CD4-positive, alpha-beta T cell treated with Interleukin-4 for 1 hour (primary cell): ENCODE data around the gene TRIM41.
"Not testable (repeated sequence)": the region's sequence is repeated elsewhere in the genome, so short reads cannot be mapped to it uniquely, and the experiment has no call there.

Experiments used
- DNase-seq, 2 donors: peaks; one replicate each; pipeline ENCODE4 v3.0.0-alpha.2; 2020 to 2022

The TRIM41 gene

GRCh38 chr5:181212080-181212479, 11.0 kb upstream of the TRIM41 start:
- DNase-seq, result no peak

DNA sequence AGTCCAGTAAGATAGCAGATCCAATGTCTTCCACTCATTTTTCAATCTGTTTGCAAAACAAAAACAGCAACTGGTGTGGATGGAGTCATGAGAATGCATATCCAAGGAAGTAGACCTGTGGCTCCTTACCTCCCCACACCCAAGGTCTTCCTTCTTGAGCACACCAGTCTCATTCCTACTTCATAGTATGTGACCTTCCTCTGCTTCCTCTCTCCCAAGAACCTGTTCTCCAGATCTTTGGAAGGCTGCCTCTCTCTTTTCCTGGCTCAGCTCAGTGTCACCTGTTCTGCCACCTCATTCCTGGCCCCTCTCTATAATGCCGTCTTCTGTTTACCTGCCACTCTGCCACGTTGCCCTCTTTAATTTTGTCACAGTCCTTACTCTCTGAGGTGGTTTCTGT, 10.1 kb upstream of the TRIM41 start:
- no peak for DNase-seq

DNA sequence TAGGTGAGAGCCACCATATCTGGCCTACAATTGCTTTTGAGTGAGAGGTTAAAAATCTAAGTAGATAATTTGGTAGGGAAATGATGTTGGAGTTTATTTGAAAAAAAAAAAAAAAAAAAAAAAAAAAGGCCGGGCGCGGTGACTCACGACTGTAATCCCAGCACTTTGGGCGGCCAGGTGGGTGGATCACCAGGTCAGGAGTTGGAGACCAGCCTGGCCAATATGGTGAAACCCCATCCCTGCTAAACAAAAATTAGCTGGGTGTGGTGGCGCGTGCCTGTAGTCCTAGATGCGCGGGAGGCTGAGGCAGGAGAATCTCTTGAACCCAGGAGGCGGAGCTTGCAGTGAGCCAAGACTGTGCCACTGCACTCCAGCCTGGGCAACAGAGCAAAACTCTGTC, 8.8 kb upstream of the TRIM41 start:
- DNase-seq, result not testable (repeated sequence)

- DNase-seq, result peak; percentile 35 to 48
Measured at GRCh38 chr5:181215997-181216989, 6.8 kb upstream of the TRIM41 start.

DNA sequence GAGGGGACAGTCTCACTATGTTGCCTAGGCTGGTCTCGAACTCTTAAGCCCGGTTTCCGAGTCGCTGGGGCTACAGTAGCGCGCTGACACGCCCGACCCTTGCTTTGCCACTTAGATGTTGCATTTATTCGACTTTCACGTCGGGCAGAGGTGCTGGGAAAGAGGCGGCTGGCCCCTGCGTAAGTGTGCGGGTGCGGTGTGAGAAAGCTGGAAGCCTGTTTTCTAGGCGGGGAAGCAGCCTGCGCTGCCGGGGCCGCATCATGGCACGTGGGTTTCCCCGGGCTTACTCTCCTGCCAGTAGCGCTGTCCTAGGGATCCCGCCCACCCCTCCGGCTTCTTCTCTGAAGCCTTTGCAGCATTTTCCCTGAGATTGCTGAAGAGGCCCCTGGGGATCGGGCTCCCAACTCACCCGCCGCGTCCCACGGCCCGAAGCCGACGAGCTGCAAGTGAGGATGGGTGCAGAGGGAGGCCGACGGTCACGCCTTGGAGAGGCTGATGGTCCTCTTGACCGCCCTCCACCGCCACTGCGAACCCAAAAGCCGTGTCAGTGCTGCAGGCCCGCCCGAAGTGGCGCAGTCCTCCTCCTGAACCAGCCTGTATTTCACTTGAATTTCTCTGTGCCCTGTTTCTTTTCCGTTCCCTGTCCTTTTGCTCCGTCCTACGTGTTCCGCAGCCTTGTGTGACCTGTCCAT, 5.8 kb upstream of the TRIM41 start:
- peak; percentile 72 to 76 for DNase-seq

DNA sequence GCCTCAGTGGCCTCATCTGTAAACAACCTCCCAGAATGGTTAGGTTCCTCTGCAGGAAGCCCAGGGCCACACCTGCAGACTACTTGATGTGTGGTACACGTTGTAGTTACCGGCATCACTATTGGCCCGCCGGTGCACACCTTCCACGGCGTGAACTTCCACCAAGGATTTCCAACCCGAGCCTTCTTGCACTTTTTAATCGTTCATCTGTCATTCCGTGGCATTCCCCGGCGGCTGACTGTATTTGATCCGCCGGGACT, 5.3 kb upstream of the TRIM41 start:
- no peak for DNase-seq

DNA sequence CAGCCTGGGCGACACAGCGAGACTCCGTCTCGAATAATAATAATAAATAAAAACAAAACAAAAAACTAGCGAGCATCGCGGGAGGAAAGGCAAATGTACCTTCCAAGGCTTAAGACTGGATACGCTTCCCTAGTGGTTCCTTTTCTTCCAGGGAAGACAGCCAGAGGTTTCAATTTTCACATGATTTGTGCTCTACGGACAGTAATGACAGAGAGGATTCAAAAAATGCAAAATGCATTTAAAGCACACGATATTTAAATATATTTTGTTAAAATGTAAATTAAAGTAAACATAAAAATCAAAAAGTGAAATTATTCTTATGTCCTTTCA, 4.3 kb upstream of the TRIM41 start:
- DNase-seq, result no peak

GRCh38 chr5:181219262-181220177, 3.6 kb upstream of the TRIM41 start:
- no peak for DNase-seq

DNA sequence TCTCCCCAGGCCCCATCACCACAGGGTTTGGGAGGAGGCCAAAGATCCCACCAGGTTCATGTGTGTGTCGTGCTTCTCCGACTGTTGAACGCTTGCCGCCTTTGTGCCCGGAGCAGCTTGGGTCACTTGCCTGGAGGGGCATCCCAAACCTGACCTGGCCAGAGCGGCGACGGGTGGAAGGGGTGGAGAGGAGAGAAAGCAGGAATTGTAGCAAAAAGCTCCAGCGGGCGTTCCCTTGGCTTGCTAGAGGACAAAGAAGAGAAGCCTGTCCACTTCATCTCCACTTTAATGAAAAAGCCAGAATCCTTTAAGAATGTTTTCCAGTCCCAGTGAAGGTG, 2.9 kb upstream of the TRIM41 start:
- DNase-seq, result no peak

GRCh38 chr5:181221105-181221791, 1.8 kb upstream of the TRIM41 start:
- peak; percentile 68 to 76 for DNase-seq

DNA sequence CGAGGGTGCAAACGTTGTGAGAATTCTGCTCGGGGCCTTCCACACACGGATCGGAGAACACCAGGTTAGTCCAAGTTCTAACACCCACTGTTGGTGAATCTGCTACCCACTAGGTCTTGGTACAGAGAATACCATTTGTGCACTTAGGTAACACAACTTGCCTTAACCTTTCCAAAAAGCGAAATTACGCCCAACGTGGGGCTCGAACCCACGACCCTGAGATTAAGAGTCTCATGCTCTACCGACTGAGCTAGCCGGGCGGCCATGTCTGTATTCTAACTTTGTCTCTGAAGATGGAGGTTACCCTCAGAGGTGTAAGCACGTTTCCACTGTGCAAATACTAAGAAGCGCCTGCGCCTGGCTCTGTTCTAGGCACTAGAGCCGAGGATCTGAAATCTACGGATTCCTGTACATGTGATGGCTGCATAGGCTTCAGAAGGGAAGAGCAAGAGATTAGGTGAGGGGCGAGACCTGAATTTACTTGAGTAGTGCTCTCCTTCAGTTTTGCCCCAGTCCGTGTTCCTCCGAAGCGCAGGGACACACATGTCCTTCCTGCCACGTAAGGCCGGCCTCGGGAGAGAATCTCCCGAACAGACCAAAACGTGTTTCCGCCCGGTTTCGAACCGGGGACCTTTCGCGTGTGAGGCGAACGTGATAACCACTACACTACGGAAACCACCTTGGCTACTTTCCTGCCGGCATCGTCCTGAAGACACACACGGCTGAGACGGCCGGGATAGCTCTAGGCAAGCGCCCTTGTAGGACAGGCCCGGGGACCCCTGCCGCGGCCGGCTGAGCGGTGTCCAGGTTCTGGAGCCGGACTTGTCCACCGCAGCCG, 1.1 kb upstream of the TRIM41 start:
- peak; percentile 96 to 97 for DNase-seq

DNA sequence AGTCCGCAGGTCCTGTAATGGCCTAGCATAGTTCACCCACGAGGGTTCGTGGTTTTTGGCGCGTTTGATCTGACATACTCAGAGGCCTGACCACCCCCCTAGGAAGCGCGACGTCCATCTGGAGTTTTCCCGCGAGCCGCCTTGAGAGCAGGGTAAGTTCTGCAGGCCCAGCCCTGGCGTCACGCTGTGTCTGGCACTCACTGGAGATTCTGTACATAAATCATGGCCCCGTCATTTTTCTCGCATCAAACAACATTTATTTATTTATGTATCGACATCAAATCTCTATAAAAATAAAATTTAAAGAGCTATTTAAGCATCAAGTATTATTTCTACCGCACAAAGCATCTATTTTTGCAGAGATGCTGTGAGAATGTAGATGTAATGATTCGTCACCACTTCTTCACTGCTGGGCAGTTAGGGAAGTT, 437 bp upstream of the TRIM41 start:
- no peak for DNase-seq

DNA sequence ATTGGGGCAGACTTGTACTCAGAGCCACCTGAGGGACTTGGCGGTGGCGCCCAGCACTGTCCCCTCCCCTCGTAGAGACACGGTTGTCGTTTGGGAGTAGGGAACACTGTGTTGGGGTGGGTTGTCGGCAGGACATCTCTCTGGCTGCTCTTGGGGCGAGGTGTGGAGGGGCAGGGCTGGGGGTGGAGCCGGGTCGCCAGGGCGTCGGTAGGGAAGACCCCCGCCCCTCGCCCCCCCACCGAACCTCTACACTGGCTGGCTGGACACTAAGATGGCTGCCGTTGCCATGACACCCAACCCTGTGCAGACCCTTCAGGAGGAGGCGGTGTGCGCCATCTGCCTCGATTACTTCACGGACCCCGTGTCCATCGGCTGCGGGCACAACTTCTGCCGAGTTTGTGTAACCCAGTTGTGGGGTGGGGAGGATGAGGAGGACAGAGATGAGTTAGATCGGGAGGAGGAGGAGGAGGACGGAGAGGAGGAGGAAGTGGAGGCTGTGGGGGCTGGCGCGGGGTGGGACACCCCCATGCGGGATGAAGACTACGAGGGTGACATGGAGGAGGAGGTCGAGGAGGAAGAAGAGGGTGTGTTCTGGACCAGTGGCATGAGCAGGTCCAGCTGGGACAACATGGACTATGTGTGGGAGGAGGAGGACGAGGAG, 778 bp downstream of the TRIM41 start:
- no peak for DNase-seq

DNA sequence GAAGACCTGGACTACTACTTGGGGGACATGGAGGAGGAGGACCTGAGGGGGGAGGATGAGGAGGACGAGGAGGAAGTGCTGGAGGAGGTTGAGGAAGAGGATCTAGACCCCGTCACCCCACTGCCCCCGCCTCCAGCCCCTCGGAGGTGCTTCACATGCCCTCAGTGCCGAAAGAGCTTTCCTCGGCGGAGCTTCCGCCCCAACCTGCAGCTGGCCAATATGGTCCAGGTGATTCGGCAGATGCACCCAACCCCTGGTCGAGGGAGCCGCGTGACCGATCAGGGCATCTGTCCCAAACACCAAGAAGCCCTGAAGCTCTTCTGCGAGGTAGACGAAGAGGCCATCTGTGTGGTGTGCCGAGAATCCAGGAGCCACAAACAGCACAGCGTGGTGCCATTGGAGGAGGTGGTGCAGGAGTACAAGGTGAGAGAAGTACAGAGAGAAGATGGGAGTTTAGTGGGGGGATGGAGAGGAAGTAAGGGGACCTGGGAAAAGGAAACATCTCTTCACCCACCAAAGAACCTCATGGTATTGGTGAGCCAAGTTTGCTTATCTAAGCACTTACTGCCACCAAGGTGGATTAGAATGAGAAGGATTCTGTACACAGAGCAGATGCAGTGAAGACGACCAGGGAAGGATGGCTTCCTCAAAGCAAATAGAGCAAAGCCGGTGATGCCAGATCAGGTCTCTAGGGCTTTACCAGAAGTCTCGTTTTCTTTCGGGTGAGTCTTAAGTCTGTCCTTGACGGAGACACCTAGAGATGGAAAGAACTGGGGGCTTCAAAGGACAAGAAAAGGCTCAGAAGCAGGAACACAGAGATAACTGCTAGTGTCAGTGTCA, 1.5 kb downstream of the TRIM41 start:
- DNase-seq, result peak; percentile 31 to 54

DNA sequence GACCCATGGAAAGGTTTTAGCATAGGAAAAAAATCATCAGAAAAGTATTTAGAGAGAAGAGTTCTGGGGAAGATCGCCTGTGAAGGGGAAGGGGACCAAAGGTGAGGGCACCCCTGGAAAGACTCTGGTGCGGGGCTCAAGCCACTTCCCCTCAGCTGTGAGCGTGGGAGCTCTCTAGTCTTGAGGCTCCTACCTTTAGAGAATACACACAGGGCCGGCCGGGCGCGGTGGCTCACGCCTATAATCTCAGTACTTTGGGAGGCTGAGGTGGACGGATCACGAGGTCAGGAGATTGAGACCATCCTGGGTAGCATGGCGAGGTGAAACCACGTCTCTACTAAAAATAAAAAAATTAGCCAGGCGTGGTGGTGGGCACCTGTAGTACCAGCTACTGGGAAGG, 6.9 kb downstream of the TRIM41 start:
- no peak for DNase-seq

GRCh38 chr5:181230551-181230950, 7.5 kb downstream of the TRIM41 start:
- DNase-seq, result no peak

GRCh38 chr5:181231432-181231831, 8.4 kb downstream of the TRIM41 start:
- DNase-seq, result no peak

- DNase-seq, result no peak
Measured at GRCh38 chr5:181232593-181232992, 9.5 kb downstream of the TRIM41 start.

DNA sequence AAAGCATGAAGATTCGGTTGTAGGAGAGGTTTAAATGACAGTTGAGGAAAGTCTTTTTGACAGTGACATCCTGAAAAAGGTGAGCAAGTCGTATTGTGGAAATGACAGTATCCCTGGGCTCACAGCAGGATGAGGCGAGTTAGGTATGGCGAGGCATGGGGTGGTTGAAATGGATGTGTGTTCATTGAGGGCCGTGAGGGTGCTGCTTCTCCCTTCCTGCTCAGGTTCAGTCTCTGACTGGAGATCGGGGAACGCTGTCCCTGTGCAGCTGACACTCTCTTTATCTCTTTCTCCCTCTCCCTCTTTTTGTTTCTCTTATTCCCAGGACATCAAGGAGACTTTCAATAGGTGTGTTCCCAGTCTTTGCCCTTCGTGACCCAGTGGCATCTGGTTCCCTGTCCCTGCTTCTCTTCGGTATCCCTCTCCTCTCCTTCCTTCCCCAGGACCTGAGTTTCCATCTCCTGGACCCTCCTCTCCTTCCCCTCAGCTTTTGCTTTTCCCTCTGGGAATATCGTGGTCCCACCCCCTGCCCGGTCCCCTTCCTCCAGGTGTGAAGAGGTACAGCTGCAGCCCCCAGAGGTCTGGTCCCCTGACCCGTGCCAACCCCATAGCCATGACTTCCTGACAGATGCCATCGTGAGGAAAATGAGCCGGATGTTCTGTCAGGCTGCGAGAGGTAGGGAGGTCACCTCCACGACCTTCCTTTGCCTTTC, 10.2 kb downstream of the TRIM41 start:
- DNase-seq, result no peak
